T-helper 22 cell (primary cell): Measurements from ENCODE around the gene NT5C3A.
"Not testable (repeated sequence)": the region's sequence is repeated elsewhere in the genome, so short reads cannot be mapped to it uniquely, and the experiment has no call there.

Experiments used
- DNase-seq: peaks from one replicate; pipeline ENCODE4 v3.0.0-alpha.2; 2020; ENCODE audit warnings: low read depth

Gene NT5C3A

DNA sequence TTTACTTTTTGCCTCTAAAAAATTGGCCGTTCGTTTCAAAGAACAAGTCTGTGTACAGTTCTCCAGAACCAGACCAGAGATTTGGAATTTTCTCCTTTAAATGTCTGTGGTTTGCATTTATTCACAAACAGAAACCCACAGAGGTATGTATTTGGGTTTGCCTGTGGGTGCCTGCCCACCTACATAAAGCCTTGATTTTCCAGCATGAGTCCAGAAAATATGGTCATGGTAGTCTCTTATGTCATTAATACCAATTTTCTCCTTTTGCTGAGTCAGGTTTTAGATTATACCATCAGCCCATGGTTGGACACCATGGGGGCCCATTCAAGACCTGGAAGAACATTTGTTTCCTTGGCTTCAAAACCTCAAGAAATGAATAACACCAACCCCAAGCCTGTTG is 82.7 kb downstream of the NT5C3A start:
- not testable (repeated sequence) for DNase-seq

- DNase-seq, result not testable (repeated sequence)
These were observed 83.3 kb downstream of the NT5C3A start for GRCh38 chr7:32979246-32979645.

- DNase-seq, result not testable (repeated sequence)
These were observed 85.4 kb downstream of the NT5C3A start for GRCh38 chr7:32977159-32977558.

- not testable (repeated sequence) for DNase-seq
These were observed 90.6 kb downstream of the NT5C3A start for GRCh38 chr7:32971967-32972366.

DNA sequence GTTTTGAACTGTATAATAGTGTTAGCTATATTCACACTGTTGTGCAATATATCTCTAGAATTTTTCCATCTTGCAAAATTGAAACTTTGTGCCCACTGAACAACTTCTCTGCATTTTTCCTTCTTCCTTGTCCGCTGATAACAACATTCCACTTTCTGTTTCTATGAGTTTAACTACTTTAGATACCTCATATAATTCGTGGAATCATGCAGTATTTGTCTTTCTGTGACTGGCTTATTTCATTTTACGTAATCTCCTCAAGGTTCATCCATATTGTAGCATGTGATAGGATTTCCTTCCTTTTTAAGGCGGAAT is 95.4 kb downstream of the NT5C3A start:
- DNase-seq, result not testable (repeated sequence)

DNA sequence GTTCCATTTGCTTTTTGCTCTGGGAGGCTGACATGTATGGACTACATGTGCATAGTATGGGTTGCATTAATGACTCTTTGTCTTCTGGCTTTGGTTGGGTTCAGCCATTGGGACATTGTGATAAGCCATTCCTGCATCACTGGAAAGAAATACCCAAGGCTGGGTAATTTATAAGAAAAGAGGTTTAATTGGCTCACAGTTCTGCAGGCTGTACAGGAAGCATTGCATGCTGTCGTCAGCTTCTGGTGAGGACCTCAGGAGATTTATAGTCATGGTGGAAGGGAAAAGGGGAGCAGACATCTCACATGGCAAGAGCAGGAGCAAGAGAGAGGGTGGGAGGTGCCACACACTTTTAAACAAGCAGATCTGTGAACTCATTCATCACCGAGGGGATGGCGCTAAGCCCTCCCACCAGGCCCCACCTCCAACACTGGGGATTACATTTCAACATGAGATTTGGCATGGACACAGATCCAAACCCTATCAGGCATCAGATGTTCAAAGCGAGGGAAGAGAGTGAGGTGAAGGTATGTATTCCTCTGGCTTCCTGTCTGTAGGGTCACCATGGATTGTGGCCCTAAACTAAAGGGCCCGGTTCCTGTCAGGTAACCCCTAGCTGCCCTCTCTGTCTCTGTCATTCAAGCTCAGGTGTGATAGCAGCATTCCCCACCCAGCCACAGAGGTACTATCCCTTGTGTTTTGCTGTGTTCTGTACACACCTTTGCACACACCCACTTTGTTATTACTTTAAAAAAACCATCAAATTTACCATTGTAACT is 95.9 kb downstream of the NT5C3A start:
- not testable (repeated sequence) for DNase-seq

GRCh38 chr7:32964461-32965159 is 98.0 kb downstream of the NT5C3A start:
- DNase-seq, result not testable (repeated sequence)
